RWPE1 (cell line): Measurements from ENCODE around the gene NARS2.

Experiments used
- CTCF ChIA-PET: fragments of 350-600 bp; sonication (Branson Sonifier 250); formaldehyde crosslinking; extraction: SDS; loops from one replicate; lab custom pipeline; 2021; lab: Yijun Ruan, JAX
- POLR2A ChIA-PET: fragments of 400-600 bp; formaldehyde crosslinking; extraction: SDS; loops from one replicate; lab custom pipeline; 2020; ENCODE audit warnings: antibody characterized with exemption; ENCODE audit not compliant: low non-redundant PET; lab: Yijun Ruan, JAX
- DNase-seq: peaks from one replicate; pipeline ENCODE4 v3.0.0; 2012; ENCODE audit warnings: low spot score
- H3K27ac ChIP-seq: fragments of 450-650 bp; 2 replicates; pipeline ENCODE4 v1.5.1; 2017
- CTCF ChIP-seq: fragments of 450-650 bp; conservative IDR thresholded peaks from 2 replicates; pipeline ENCODE4 v1.5.1; 2017; ENCODE audit warnings: low read depth, mild to moderate bottlenecking

Gene NARS2

GRCh38 chr11:78425399-78426070, 149.1 kb downstream of the NARS2 start:
- POLR2A ChIA-PET, result no interaction called here
- DNase-seq, result no peak
- CTCF ChIA-PET, result no interaction called here
- no peak overlapping the region for H3K27ac ChIP-seq
- no peak for TF ChIP-seq CTCF

GRCh38 chr11:78424334-78425270, 150.1 kb downstream of the NARS2 start:
- DNase-seq, result no peak
- H3K27ac ChIP-seq, result no peak overlapping the region
- ChIA-PET POLR2A (no interaction called here), CTCF (interaction anchor here (0.6 kb wide), 1 partner anchor 139 kb away, joined by 3 read pairs; no protein-coding TSS in a partner anchor)
- no peak for TF ChIP-seq CTCF

- ChIA-PET CTCF (no interaction called here), POLR2A (no interaction called here)
- no peak for TF ChIP-seq CTCF
- no peak overlapping the region for H3K27ac ChIP-seq
- DNase-seq, result no peak
Observed at GRCh38 chr11:78423241-78423640, 151.4 kb downstream of the NARS2 start.

GRCh38 chr11:78420796-78421209, 153.9 kb downstream of the NARS2 start:
- DNase-seq, result no peak
- POLR2A ChIA-PET, result no interaction called here

GRCh38 chr11:78420255-78420764, 154.4 kb downstream of the NARS2 start:
- CTCF ChIA-PET, result interaction anchor here (0.7 kb wide), 1 partner anchor 84 kb away, joined by 6 read pairs; no protein-coding TSS in a partner anchor
- POLR2A ChIA-PET, result no interaction called here
- peak; percentile 45 for DNase-seq
- peak; percentile 47 for TF ChIP-seq CTCF
- no peak overlapping the region for H3K27ac ChIP-seq

More at GRCh38 chr11:78420796-78421209, 153.9 kb downstream of the NARS2 start:
- CTCF ChIA-PET, result interaction anchor here (0.6 to 0.7 kb wide), 3 partner anchors 19 to 1288 kb away, joined by 3 to 4 read pairs (median 3); no protein-coding TSS in a partner anchor
- TF ChIP-seq CTCF, result no peak
- no peak overlapping the region for H3K27ac ChIP-seq

GRCh38 chr11:78419327-78419726, 155.3 kb downstream of the NARS2 start:
- no peak for TF ChIP-seq CTCF
- POLR2A ChIA-PET, result no interaction called here
- CTCF ChIA-PET, result interaction anchor here (0.7 to 2.2 kb wide), 3 partner anchors 9 to 146 kb away, joined by 4 to 11 read pairs (median 6); no protein-coding TSS in a partner anchor
- no peak overlapping the region for H3K27ac ChIP-seq
- peak; percentile 41 for DNase-seq
